HUDEP-2 (cell line): Measurements from ENCODE around the gene FUS.

ENCODE experiments used
- DNase-seq, 76 experiments: peaks; one replicate each; lab custom pipeline; 2025; ENCODE audit not compliant: unreplicated experiment in 76 of 76; lab: John Stamatoyannopoulos, UW

The FUS gene

DNA sequence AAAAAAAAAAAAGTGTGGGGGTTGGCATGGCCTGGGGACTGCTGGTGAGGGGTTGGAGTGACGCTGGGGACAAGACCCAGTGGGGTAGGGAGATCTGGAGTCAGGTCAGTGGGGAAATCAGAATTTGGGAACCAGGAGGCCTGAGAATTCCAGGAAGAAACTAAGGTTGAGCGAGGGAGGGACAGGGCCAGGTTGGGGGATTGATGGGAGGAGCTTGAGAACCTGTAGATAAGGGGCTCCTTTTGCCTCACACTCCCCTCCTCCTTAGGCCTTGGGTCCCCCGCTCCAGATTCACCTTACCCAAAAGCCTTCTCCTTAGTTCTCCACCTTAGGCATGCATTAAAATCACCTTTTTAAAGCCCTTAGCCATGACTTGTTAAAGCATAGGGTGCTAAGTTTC, 45.3 kb downstream of the FUS start:
- DNase-seq = no peak

DNA sequence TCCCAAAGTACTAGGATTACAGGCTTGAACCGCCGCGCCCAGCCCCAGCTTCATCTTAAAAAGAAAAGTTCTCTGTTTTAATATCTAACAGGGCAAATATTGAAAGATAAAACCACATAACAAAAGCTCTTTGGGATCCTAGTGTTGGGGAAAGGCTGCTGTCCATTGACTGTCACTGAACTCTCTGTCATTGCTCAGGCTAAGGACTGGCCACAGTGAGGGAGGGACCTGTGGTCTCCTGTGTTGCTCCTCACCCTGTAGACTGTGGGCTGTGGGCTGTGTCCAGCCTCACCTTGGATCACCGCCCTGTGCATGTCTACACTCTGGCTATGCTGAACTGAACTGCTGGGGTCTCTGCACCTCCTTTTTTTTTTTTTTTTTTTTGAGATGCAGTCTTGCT, 48.3 kb downstream of the FUS start:
- DNase-seq = no peak

DNA sequence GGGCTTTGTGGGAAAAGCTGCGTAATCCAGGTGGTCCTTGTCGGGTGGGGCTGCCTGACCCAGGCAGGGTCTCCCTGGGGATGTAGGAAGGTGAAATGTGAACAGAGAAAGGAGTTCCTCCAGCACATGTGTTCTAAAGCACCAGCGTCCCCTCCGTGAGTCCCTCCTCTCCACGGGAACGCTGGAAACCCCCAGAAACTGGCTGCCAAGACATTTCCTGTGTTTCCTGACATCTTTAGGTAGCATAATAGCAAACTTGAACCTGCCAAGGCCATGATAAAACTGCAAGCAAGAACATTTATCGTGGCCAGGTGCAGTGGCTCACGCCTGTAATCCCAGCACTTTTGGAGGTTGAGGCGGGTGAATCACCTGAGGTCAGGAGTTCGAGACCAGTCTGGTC, 49.6 kb downstream of the FUS start:
- DNase-seq = no peak

DNA sequence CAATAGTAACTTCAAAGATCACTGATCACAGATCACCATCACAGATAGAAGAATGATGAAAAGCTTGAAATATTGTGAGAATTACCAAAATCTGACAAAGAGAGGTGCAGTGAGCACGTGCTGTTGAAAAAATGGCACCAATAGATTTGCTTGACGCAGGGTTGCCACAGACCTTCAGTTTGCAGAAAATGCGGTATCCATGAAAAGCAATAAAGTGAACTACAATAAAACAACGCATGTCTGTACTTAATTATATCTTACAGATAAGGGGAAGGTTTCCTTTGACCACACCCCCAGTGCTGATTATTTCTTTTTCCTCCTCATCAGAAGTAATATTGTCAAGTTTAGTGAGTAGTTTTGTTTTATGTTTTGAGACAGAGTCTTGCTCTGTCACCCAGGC, 58.1 kb downstream of the FUS start:
- DNase-seq = no peak
